Measurements from ENCODE around the gene EMC10.

DNA sequence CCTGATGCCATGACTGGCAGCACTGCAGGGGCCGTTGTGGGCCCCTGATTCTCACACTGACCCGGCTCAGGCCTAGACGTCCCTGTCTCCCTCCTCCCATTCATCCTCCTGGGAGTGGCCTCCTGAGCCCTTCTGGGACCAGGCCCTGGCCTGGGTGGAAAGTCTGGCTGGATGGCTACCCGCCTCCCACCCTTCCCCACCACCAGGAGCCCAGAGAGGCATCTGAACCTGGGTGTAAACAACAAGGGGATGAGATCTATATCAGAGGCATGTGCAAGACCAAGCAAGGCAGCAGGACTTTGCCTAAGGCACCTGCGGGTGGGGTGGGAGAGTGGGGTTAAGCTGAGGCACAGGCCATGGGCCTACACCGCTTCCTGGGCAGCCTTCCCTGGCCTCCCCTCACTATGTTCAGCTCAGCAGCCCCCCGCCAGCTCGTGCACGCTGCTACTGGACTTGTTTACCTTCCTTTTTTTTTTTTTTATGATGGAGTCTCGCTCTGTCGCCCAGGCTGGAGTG lies 59.4 kb downstream of the EMC10 start:
- TF ChIP-seq BRCA1 (IDR thresholded peaks at IDR 0.05; ENCODE audit: low read depth, low read length) (no peak), POLR2A (IDR thresholded peaks at IDR 0.05; ENCODE audit: low read depth, low read length) (no peak), CTCF (IDR thresholded peaks at IDR 0.05 in 2 of 3, conservative IDR thresholded peaks at IDR 0.05 in 1 of 3; ENCODE audit: control insufficient read depth in 2 of 3, extremely low read depth in 1 of 3, insufficient read depth in 1 of 3, low read depth in 3 of 3, low read length in 3 of 3) (no peak), SMARCA5 (IDR thresholded peaks at IDR 0.05) (no peak), NR2C1 (IDR thresholded peaks at IDR 0.05) (no peak), YY1 (IDR thresholded peaks at IDR 0.05; ENCODE audit: low read depth, low read length) (no peak)
